22Rv1 (cell line): ENCODE data around the gene OSTF1.

Experiments used
- CTCF ChIP-seq: fragments of 450-650 bp; IDR thresholded peaks from 2 replicates; pipeline ENCODE4 v1.5.1; 2017; ENCODE audit warnings: mild to moderate bottlenecking
- ZFX ChIP-seq: fragments of 450-650 bp; IDR thresholded peaks from 2 replicates; pipeline ENCODE4 v1.6.1; 2017; ENCODE audit warnings: antibody characterized with exemption, borderline replicate concordance

GRCh38 chr9:75104607-75105006 lies 16.3 kb downstream of the OSTF1 start:
- TF ChIP-seq CTCF, result no peak
- TF ChIP-seq ZFX, result no peak
